K562 (cell line): ENCODE data around the gene ARHGAP4. TPM values are rescaled to one million over a fixed set of nuclear protein-coding genes. Genes with fewer than 3 reads are reported as not detected.
A peak's percentile ranks its signal among the peaks of the same experiment; 100 is the strongest.

ENCODE experiments used
- BRD4 ChIP-seq: fragments of 200-600 bp; sonication (generic); IDR thresholded peaks from 2 replicates; pipeline ENCODE4 v1.6.1; 2017; ENCODE audit warnings: inconsistent platforms
- C11orf30 ChIP-seq: fragments of 450-650 bp; IDR thresholded peaks from 2 replicates; pipeline ENCODE4 v1.6.1; 2016; ENCODE audit warnings: low read depth, mild to moderate bottlenecking
- CBFA2T2 ChIP-seq: fragments of 450-650 bp; conservative IDR thresholded peaks from 2 replicates; pipeline ENCODE4 v1.6.1; 2017; ENCODE audit warnings: mild to moderate bottlenecking
- FUS ChIP-seq: fragments of 200-400 bp; formaldehyde crosslinking; optimal IDR thresholded peaks from 2 replicates; pipeline ENCODE3; 2017; ENCODE audit warnings: low read depth, low read length
- MAFK ChIP-seq: IDR thresholded peaks from 2 replicates; pipeline ENCODE4 v1.6.1; 2011; ENCODE audit warnings: low read length, improper control_type of control experiment
- NRF1 ChIP-seq, 2 experiments: fragments of 450-650 bp; IDR thresholded peaks in 1 of 2; conservative IDR thresholded peaks in 1 of 2; 2 replicates each; pipeline ENCODE4 v1.6.1; 2014; ENCODE audit warnings: mild to moderate bottlenecking in 2 of 2
- OTX1 ChIP-seq: fragments of 450-650 bp; formaldehyde crosslinking; IDR thresholded peaks from 2 replicates; pipeline ENCODE4 v1.4.0; 2022; ENCODE audit warnings: mild to moderate bottlenecking
- RFX5 ChIP-seq: IDR thresholded peaks from 2 replicates; pipeline ENCODE4 v1.6.1; 2011; ENCODE audit warnings: low read depth, mild to moderate bottlenecking, improper control_type of control experiment, low read length
- SIN3A ChIP-seq, 2 experiments: fragments of 150-350 bp in 1 of 2; IDR thresholded peaks; 2 replicates each; pipeline ENCODE4 v1.6.1; 2011 to 2016; ENCODE audit warnings: borderline replicate concordance in 2 of 2, low read depth in 2 of 2, low read length in 2 of 2, mild to moderate bottlenecking in 2 of 2, moderate library complexity in 2 of 2; ENCODE audit not compliant: control insufficient read depth in 1 of 2
- TCFL5 ChIP-seq: fragments of 250-450 bp; sonication (Bioruptor Pico); conservative IDR thresholded peaks from 2 replicates; pipeline ENCODE4 v1.6.1; 2021; ENCODE audit warnings: mild to moderate bottlenecking, moderate library complexity, matching md5 sums
- ZBTB7A ChIP-seq: IDR thresholded peaks from 2 replicates; pipeline ENCODE4 v1.6.1; 2011; ENCODE audit warnings: low read depth, mild to moderate bottlenecking, low read length, moderate library complexity, borderline replicate concordance; ENCODE audit not compliant: control insufficient read depth
- polyA plus RNA-seq, 8 experiments: library from polyadenylated mRNA; depleted of rRNA in 4 of 8; stranded (reverse) in 5 of 8; unstranded in 3 of 8; fragments of >200 nt; fragmentation: Nextera tagmentation in 2 of 8; fragmentation: Illumina TruSeq in 1 of 8; extraction: Ambion mirVana in 2 of 8; extraction: Trizol in 1 of 8; gene quantifications; 2 replicates each; pipeline versions ENCODE4 v1.2.1 to v1.2.3, GENCODE V29; 2011 to 2014; ENCODE audit warnings: inconsistent platforms in 1 of 8, missing spikeins in 1 of 8
- total RNA-seq, 7 experiments: library from RNA; depleted of rRNA in 6 of 7; stranded (reverse); fragments of >200 nt in 6 of 7; fragmentation: Illumina TruSeq in 2 of 7; extraction: Trizol in 2 of 7; gene quantifications; 2 replicates each; pipeline versions ENCODE4 v1.2.1 to v1.2.3, GENCODE V29; 2011 to 2021; ENCODE audit warnings: low replicate concordance in 1 of 7
- TF ChIP-seq, protein P1 (sequence below), 2 experiments: fragments of 450-650 bp; conservative IDR thresholded peaks; 2 replicates each; pipeline ENCODE4 v1.6.1; 2017; ENCODE audit warnings: mild to moderate bottlenecking in 2 of 2, moderate library complexity in 2 of 2
- TF ChIP-seq, protein P2 (sequence below): fragments of 250-450 bp; sonication (Bioruptor Pico); IDR thresholded peaks from 2 replicates; pipeline ENCODE4 v1.5.1; 2021; ENCODE audit warnings: mild to moderate bottlenecking
- TF ChIP-seq, protein P3 (sequence below), 2 experiments: fragments of 450-650 bp in 1 of 2; sonication (generic) in 1 of 2; formaldehyde crosslinking in 1 of 2; IDR thresholded peaks; 2 replicates each; pipeline versions ENCODE4 v1.7.1 to v1.9.0; 2016 to 2022; ENCODE audit warnings: inconsistent platforms in 1 of 2, mild to moderate bottlenecking in 1 of 2, missing genetic modification reagents in 1 of 2

ARHGAP4 gene
- total and polyA plus RNA-seq, 9 of the 15 experiments (the other 6 are each of a cell fraction or from before 2014, with no cell fraction given): 0.30 to 81.8 (median 13.5) TPM

DNA sequence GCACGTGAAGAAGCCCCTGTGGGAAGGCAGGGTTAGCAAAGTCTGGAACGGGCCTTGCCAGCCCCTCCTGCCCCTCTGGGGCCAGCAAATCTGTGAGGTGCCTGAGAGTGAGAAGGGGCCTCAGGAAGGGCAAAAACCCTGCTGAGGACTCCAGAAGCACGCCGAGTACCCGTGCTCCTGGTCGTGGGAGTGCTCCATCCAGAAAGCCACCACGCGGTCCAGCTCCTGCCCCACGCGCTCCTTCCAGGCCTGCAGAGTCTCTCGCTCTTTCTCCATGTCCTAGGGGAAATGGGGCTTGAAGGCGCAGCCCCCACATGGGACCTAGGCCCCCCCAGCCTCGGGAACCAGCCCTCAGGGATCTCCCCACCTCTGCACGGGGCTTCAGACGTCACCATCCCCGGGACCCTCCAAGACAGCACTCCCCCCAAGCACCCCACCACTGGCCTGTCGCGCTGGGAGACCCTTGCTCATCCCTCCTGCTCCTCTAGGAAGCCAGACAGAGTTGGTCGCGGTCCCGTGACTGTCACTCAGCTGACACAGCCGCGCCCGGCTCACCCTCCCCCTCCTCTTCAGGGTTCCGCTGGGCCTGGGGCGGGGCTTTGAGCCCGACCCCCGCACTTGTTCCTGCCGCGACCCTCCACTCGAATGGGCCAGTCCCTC, 18.2 kb upstream of the ARHGAP4 start, which contains the start of gene RENBP (continued):
- TF ChIP-seq ZBTB7A (no peak), C11orf30 (peak; percentile 30; the same call in 1 of the 2 replicates), CBFA2T2 (0 out of 2 replicates have a peak, but pooled peaks have one; percentile 42), MAFK (no peak), NRF1 (conservative IDR thresholded peaks at IDR 0.05 in 1 of 2, IDR thresholded peaks at IDR 0.05 in 1 of 2) (0 out of 4 replicates have a peak, but pooled peaks have one; percentile 9 to 19), RFX5 (no peak), OTX1 (no peak), FUS (no peak), BRD4 (no peak), TCFL5 (CRISPR knock-in tag) (no peak), SIN3A (IDR thresholded peaks at IDR 0.05; ENCODE audit: borderline replicate concordance in 2 of 2, control insufficient read depth in 1 of 2, low read depth in 2 of 2, low read length in 2 of 2) (peak in 1 of 2 experiments; percentile 33; a peak in 1 of 4 replicates)
- TF ChIP-seq, protein P1, sequence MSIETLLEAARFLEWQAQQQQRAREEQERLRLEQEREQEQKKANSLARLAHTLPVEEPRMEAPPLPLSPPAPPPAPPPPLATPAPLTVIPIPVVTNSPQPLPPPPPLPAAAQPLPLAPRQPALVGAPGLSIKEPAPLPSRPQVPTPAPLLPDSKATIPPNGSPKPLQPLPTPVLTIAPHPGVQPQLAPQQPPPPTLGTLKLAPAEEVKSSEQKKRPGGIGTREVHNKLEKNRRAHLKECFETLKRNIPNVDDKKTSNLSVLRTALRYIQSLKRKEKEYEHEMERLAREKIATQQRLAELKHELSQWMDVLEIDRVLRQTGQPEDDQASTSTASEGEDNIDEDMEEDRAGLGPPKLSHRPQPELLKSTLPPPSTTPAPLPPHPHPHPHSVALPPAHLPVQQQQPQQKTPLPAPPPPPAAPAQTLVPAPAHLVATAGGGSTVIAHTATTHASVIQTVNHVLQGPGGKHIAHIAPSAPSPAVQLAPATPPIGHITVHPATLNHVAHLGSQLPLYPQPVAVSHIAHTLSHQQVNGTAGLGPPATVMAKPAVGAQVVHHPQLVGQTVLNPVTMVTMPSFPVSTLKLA (conservative IDR thresholded peaks at IDR 0.05): peak in 1 of 2 experiments; percentile 70; a peak in 2 of 4 replicates
- TF ChIP-seq, protein P2, sequence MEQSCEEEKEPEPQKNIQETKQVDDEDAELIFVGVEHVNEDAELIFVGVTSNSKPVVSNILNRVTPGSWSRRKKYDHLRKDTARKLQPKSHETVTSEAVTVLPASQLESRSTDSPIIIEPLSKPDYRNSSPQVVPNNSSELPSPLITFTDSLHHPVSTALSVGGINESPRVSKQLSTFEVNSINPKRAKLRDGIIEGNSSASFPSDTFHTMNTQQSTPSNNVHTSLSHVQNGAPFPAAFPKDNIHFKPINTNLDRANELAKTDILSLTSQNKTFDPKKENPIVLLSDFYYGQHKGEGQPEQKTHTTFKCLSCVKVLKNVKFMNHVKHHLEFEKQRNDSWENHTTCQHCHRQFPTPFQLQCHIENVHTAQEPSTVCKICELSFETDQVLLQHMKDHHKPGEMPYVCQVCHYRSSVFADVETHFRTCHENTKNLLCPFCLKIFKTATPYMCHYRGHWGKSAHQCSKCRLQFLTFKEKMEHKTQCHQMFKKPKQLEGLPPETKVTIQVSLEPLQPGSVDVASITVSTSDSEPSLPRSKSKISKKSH (CRISPR knock-in tag): no peak
- TF ChIP-seq, protein P3, sequence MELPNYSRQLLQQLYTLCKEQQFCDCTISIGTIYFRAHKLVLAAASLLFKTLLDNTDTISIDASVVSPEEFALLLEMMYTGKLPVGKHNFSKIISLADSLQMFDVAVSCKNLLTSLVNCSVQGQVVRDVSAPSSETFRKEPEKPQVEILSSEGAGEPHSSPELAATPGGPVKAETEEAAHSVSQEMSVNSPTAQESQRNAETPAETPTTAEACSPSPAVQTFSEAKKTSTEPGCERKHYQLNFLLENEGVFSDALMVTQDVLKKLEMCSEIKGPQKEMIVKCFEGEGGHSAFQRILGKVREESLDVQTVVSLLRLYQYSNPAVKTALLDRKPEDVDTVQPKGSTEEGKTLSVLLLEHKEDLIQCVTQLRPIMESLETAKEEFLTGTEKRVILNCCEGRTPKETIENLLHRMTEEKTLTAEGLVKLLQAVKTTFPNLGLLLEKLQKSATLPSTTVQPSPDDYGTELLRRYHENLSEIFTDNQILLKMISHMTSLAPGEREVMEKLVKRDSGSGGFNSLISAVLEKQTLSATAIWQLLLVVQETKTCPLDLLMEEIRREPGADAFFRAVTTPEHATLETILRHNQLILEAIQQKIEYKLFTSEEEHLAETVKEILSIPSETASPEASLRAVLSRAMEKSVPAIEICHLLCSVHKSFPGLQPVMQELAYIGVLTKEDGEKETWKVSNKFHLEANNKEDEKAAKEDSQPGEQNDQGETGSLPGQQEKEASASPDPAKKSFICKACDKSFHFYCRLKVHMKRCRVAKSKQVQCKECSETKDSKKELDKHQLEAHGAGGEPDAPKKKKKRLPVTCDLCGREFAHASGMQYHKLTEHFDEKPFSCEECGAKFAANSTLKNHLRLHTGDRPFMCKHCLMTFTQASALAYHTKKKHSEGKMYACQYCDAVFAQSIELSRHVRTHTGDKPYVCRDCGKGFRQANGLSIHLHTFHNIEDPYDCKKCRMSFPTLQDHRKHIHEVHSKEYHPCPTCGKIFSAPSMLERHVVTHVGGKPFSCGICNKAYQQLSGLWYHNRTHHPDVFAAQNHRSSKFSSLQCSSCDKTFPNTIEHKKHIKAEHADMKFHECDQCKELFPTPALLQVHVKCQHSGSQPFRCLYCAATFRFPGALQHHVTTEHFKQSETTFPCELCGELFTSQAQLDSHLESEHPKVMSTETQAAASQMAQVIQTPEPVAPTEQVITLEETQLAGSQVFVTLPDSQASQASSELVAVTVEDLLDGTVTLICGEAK (IDR thresholded peaks at IDR 0.05): 0 out of 2 replicates have a peak, but pooled peaks have one; percentile 14
- TF ChIP-seq, protein P3 (CRISPR knock-in tag; IDR thresholded peaks at IDR 0.05): no peak
